Activated CD4-positive, alpha-beta memory T cell treated with anti-CD3 and anti-CD28 coated beads, Interleukin-2, amount 10 ng/mL, durations not matched to agents 7 days and 5 days (primary cell): Measurements from ENCODE around the gene DYDC1. TPM values are rescaled to one million over a fixed set of nuclear protein-coding genes. Genes with fewer than 3 reads are reported as not detected.
"Not testable (repeated sequence)": the region's sequence is repeated elsewhere in the genome, so short reads cannot be mapped to it uniquely, and the experiment has no call there.

Source experiments
- CTCF ChIA-PET: fragments of 350-600 bp; sonication (Branson Sonifier 250); formaldehyde crosslinking; loops from one replicate; lab custom pipeline; 2021; ENCODE audit warnings: antibody characterized with exemption, inconsistent platforms; lab: Charles Lee
- POLR2A ChIA-PET: fragments of 350-600 bp; sonication (Branson Sonifier 250); formaldehyde crosslinking; loops from one replicate; lab custom pipeline; 2021; ENCODE audit warnings: antibody characterized with exemption; lab: Charles Lee
- DNase-seq: peaks from one replicate; pipeline ENCODE4 v3.0.0-alpha.2; 2020
- H3K27ac Mint-ChIP-seq: one replicate; pipeline ENCODE4 v1.8.0; 2021; ENCODE audit warnings: mild to moderate bottlenecking, mixed read lengths
- H3K27me3 Mint-ChIP-seq: one replicate; pipeline ENCODE4 v1.8.0; 2021; ENCODE audit warnings: mixed read lengths
- H3K36me3 Mint-ChIP-seq: one replicate; pipeline ENCODE4 v1.8.0; 2021; ENCODE audit warnings: low read depth, mixed read lengths
- H3K4me1 Mint-ChIP-seq: one replicate; pipeline ENCODE4 v1.8.0; 2021; ENCODE audit warnings: mixed read lengths
- H3K4me3 Mint-ChIP-seq: one replicate; pipeline ENCODE4 v1.8.0; 2021; ENCODE audit warnings: mild to moderate bottlenecking, mixed read lengths
- H3K9me3 Mint-ChIP-seq: one replicate; pipeline ENCODE4 v1.8.0; 2021; ENCODE audit warnings: mixed read lengths
- total RNA-seq, 2 experiments: library from RNA; stranded (reverse); gene quantifications; one replicate each; pipeline ENCODE4 v1.2.3, GENCODE V29; 2021

Gene DYDC1
- total RNA-seq, 2 experiments from 2014 or later = not detected

GRCh38 chr10:80372675-80373074 lies 16.1 kb upstream of the DYDC1 start:
- no peak overlapping the region for H3K27ac Mint-ChIP-seq
- no peak for DNase-seq
- H3K4me3 Mint-ChIP-seq = no peak overlapping the region
- ChIA-PET POLR2A (no interaction called here), CTCF (no interaction called here)
- H3K4me1 Mint-ChIP-seq = no peaks in the 10 kb centered on the region
- no peaks in the 10 kb centered on the region for H3K36me3 Mint-ChIP-seq
- peaks cover 7% of the 10 kb centered on the region for H3K9me3 Mint-ChIP-seq
- peaks cover 13% of the 10 kb centered on the region for H3K27me3 Mint-ChIP-seq

DNA sequence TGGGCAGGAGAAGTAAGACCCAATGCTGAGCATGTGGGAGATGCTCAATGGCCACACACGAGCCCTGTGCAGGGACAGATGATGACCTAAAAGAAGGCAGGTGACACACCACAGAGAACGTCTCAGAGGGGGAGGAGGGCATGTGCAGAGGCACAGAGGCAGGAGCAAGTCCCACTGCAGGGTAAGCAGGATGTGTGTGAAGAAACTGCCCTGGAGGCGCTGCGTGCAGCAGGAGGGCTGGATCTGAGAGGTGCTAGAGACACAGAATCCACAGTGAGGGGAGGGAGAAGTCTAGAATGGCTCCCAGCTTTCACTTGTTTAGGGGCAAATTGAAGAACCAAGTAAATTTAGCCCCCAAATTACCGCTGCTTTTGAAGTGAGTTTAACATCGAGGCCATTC lies 14.9 kb upstream of the DYDC1 start:
- no peak for DNase-seq
- no peak overlapping the region for H3K4me3 Mint-ChIP-seq
- H3K36me3 Mint-ChIP-seq = no peaks in the 10 kb centered on the region
- ChIA-PET CTCF (interaction anchor here (1.1 kb wide), 1 partner anchor 12 kb away, joined by 3 read pairs; no protein-coding TSS in a partner anchor), POLR2A (no interaction called here)
- no peak overlapping the region for H3K27ac Mint-ChIP-seq
- peaks cover 11% of the 10 kb centered on the region for H3K27me3 Mint-ChIP-seq
- H3K4me1 Mint-ChIP-seq = no peaks in the 10 kb centered on the region
- peaks cover 7% of the 10 kb centered on the region for H3K9me3 Mint-ChIP-seq

DNA sequence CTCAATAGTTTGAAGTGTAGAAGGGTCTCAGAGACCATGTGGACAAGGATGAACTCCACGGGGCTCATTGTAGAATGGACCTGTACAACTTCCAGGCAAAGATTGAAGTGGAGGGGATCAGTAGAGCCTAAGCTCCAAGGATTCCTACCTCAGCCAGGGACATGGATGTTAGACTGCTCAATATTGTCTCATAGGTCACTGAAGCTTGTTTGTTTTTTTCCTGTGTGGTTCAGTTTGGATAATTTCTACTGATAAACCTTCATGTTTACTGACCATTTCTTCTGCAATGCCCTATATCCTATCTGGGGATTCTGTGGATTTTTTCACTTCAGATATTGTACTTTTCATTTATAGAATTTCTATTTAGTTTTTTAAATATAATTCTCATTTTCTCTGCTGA lies 9.0 kb upstream of the DYDC1 start:
- Mint-ChIP-seq H3K36me3 (no peaks in the 10 kb centered on the region), H3K4me1 (no peaks in the 10 kb centered on the region), H3K27ac (no peak overlapping the region), H3K27me3 (peaks cover 27% of the 10 kb centered on the region), H3K4me3 (no peak overlapping the region), H3K9me3 (peaks cover 7% of the 10 kb centered on the region)
- POLR2A ChIA-PET = no interaction called here
- DNase-seq = no peak
- CTCF ChIA-PET = interaction anchor here (1.7 kb wide), 1 partner anchor 13 kb away, joined by 4 read pairs; no protein-coding TSS in a partner anchor

- Mint-ChIP-seq H3K27ac (no peak overlapping the region), H3K27me3 (peaks cover 45% of the 10 kb centered on the region), H3K36me3 (no peaks in the 10 kb centered on the region), H3K4me3 (no peak overlapping the region), H3K4me1 (peaks cover 5% of the 10 kb centered on the region), H3K9me3 (no peaks in the 10 kb centered on the region)
- POLR2A ChIA-PET = interaction anchor here (1.3 kb wide), 1 partner anchor 10 kb away, joined by 3 read pairs; no protein-coding TSS in a partner anchor
- CTCF ChIA-PET = interaction anchor here (2.6 kb wide), 1 partner anchor 18 kb away, joined by 9 read pairs; no protein-coding TSS in a partner anchor
- no peak for DNase-seq
Observed at GRCh38 chr10:80359644-80360043, 3.1 kb upstream of the DYDC1 start.

- H3K27ac Mint-ChIP-seq, H3K36me3 Mint-ChIP-seq, DNase-seq, H3K4me1 Mint-ChIP-seq, H3K4me3 Mint-ChIP-seq, H3K9me3 Mint-ChIP-seq: not testable (repeated sequence)
- ChIA-PET CTCF (interaction anchor here (0.6 to 2.6 kb wide), 2 partner anchors 13 to 19 kb away, joined by 3 to 9 read pairs; no protein-coding TSS in a partner anchor), POLR2A (interaction anchor here (1.3 kb wide), 1 partner anchor 9 kb away, joined by 3 read pairs; no protein-coding TSS in a partner anchor)
- H3K27me3 Mint-ChIP-seq = peaks cover 42% of the 10 kb centered on the region
Observed at GRCh38 chr10:80358925-80359324, 2.4 kb upstream of the DYDC1 start.

DNA sequence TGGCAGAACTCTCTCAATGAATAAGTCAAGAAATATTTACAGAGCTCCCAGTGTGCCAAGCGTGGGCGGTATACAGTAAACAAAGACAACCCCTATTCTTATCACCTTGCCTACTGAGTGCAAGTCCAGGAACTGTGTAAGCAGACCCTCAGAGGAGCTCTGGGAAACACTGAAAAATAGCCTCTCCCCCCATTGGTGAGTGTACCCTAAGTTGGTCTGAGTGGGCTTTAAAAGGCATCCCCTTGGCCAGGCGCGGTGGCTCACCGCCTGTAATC lies 1.2 kb upstream of the DYDC1 start:
- H3K27ac Mint-ChIP-seq = no peak overlapping the region
- peaks cover 5% of the 10 kb centered on the region for H3K4me1 Mint-ChIP-seq
- POLR2A ChIA-PET = no interaction called here
- CTCF ChIA-PET = no interaction called here
- DNase-seq = no peak
- no peaks in the 10 kb centered on the region for H3K36me3 Mint-ChIP-seq
- peaks cover 42% of the 10 kb centered on the region for H3K27me3 Mint-ChIP-seq
- no peak overlapping the region for H3K4me3 Mint-ChIP-seq
- no peaks in the 10 kb centered on the region for H3K9me3 Mint-ChIP-seq

- Mint-ChIP-seq H3K9me3 (no peaks in the 10 kb centered on the region), H3K27me3 (peaks cover 46% of the 10 kb centered on the region), H3K4me3 (no peak overlapping the region), H3K27ac (no peak overlapping the region), H3K4me1 (peaks cover 5% of the 10 kb centered on the region), H3K36me3 (no peaks in the 10 kb centered on the region)
- CTCF ChIA-PET = no interaction called here
- POLR2A ChIA-PET = no interaction called here
- no peak for DNase-seq
Observed at GRCh38 chr10:80356989-80357850, 665 bp upstream of the DYDC1 start.

GRCh38 chr10:80351220-80351619 lies 5.3 kb downstream of the DYDC1 start:
- Mint-ChIP-seq H3K4me1 (no peaks in the 10 kb centered on the region), H3K36me3 (no peaks in the 10 kb centered on the region), H3K27me3 (peaks cover 30% of the 10 kb centered on the region), H3K4me3 (no peak overlapping the region), H3K27ac (no peak overlapping the region), H3K9me3 (no peaks in the 10 kb centered on the region)
- ChIA-PET CTCF (interaction anchor here (0.6 to 1.3 kb wide), 2 partner anchors 68 to 72 kb away, joined by 3 read pairs; no protein-coding TSS in a partner anchor), POLR2A (no interaction called here)
- no peak for DNase-seq

DNA sequence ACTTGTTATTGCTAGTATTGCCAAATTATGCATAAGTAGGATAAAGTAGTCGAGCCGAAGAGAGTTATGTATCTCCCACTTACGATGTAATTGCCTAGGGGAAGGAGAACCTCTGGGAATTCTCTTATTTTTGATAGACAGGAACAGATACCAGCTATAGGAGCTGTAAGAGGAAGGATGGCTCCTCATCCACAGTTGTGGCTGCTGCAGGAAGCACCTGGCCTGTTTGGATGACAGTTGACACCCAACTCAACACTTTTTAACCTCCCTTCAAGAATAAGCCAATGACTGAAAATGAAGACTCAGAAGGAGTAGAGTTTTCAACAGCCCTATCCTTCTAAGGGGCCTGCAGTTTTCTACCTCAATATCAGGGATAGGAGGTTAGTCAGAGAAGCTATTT lies 6.3 kb downstream of the DYDC1 start:
- DNase-seq = no peak
- Mint-ChIP-seq H3K27me3 (peaks cover 21% of the 10 kb centered on the region), H3K4me3 (no peak overlapping the region), H3K27ac (no peak overlapping the region), H3K9me3 (no peaks in the 10 kb centered on the region), H3K36me3 (no peaks in the 10 kb centered on the region), H3K4me1 (no peaks in the 10 kb centered on the region)
- CTCF ChIA-PET = interaction anchor here (1.3 kb wide), 1 partner anchor 73 kb away, joined by 3 read pairs; no protein-coding TSS in a partner anchor
- POLR2A ChIA-PET = no interaction called here

- no peak overlapping the region for H3K27ac Mint-ChIP-seq
- H3K36me3 Mint-ChIP-seq = no peaks in the 10 kb centered on the region
- H3K4me1 Mint-ChIP-seq = no peaks in the 10 kb centered on the region
- no peaks in the 10 kb centered on the region for H3K9me3 Mint-ChIP-seq
- H3K4me3 Mint-ChIP-seq = no peak overlapping the region
- ChIA-PET POLR2A (no interaction called here), CTCF (no interaction called here)
- no peak for DNase-seq
- peaks cover 1% of the 10 kb centered on the region for H3K27me3 Mint-ChIP-seq
Observed at GRCh38 chr10:80344912-80345311, 11.6 kb downstream of the DYDC1 start.

DNA sequence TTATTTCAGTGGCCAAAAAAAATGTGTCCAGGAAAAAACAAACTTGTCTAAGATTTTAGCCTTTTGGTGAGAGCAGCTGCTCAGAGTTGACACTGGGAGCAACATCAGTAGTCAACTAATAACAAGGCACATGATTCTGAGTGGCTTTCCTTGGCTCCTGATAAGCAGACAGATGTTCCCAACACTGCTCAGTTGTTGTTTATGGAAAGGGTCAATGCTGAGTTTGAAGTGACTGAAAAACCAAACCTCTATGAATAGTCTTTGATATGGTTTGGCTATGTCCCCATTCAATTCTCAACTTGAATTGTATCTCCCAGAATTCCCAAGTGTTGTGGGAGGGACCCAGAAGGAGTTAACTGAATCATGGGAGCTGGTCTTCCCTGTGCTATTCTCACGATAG lies 12.3 kb downstream of the DYDC1 start:
- no peak for DNase-seq
- CTCF ChIA-PET = no interaction called here

DNA sequence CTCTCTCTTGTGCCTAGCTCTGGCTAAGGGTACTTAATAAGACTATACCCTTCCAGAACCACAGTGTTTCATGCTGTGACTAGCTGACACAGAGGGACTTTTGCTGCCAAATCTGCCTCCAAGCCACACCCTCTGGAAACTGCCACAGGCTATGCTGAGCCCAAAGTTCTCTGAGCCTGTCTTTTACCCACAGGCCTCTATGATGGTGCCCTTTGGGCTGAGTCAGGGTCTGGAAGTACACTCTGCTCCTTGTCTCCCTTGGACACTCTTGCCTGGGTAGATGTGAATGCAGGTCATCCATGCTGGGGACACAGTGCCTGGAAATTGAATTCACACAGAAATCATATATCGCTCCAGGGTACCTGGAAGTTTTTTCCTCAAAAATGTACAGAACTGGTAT lies 22.6 kb downstream of the DYDC1 start:
- Mint-ChIP-seq H3K9me3 (no peaks in the 10 kb centered on the region), H3K27ac (no peak overlapping the region), H3K27me3 (peaks cover 17% of the 10 kb centered on the region), H3K4me1 (no peaks in the 10 kb centered on the region), H3K36me3 (no peaks in the 10 kb centered on the region), H3K4me3 (no peak overlapping the region)
- ChIA-PET CTCF (no interaction called here), POLR2A (no interaction called here)
- no peak for DNase-seq

More for the DNA sequence above, 12.3 kb downstream of the DYDC1 start:
- no peak overlapping the region for H3K4me3 Mint-ChIP-seq
- no peak overlapping the region for H3K27ac Mint-ChIP-seq
- H3K4me1 Mint-ChIP-seq = no peaks in the 10 kb centered on the region
- no peaks in the 10 kb centered on the region for H3K9me3 Mint-ChIP-seq
- H3K36me3 Mint-ChIP-seq = no peaks in the 10 kb centered on the region
- POLR2A ChIA-PET = no interaction called here
- H3K27me3 Mint-ChIP-seq = peaks cover 3% of the 10 kb centered on the region

GRCh38 chr10:80324891-80325364 lies 31.6 kb downstream of the DYDC1 start:
- peaks cover 10% of the 10 kb centered on the region for H3K27me3 Mint-ChIP-seq
- no peak overlapping the region for H3K27ac Mint-ChIP-seq
- no peak for DNase-seq
- ChIA-PET CTCF (interaction anchor here (0.6 to 1.7 kb wide), 2 partner anchors 53 to 495 kb away, joined by 3 to 5 read pairs; no protein-coding TSS in a partner anchor), POLR2A (no interaction called here)
- no peak overlapping the region for H3K4me3 Mint-ChIP-seq
- H3K9me3 Mint-ChIP-seq = no peaks in the 10 kb centered on the region
- H3K4me1 Mint-ChIP-seq = no peaks in the 10 kb centered on the region
- no peaks in the 10 kb centered on the region for H3K36me3 Mint-ChIP-seq
